GM12878 (cell line): ENCODE data around the gene CD63. TPM values are rescaled to one million over a fixed set of nuclear protein-coding genes. Genes with fewer than 3 reads are reported as not detected.

ENCODE experiments used
- ATAC-seq: fragments of 200-7000 bp; cut with Tn5 transposase; 3 replicates; pipeline ENCODE4 v1.9.1; 2020; ENCODE audit warnings: mild to moderate bottlenecking, moderate library complexity
- BruUV-seq: library from RNA; stranded (reverse); fragments of 400-500 nt; replicated peaks from 2 replicates; lab custom pipeline; 2021; lab: Mats Ljungman, UMichigan
- CTCF ChIA-PET: fragments of 300-600 bp; sonication (Branson Sonifier 250); formaldehyde crosslinking; extraction: SDS; loops from one replicate; lab custom pipeline; 2021; ENCODE audit warnings: inconsistent platforms; lab: Yijun Ruan, JAX
- POLR2A ChIA-PET: fragments of 350-600 bp; formaldehyde crosslinking; extraction: SDS; loops from one replicate; lab custom pipeline; 2021; ENCODE audit warnings: inconsistent platforms; lab: Charles Lee
- RAD21 ChIA-PET: fragments of 300-600 bp; sonication (Branson Sonifier 250); formaldehyde crosslinking; loops from one replicate; lab custom pipeline; 2023; ENCODE audit warnings: antibody characterized with exemption; ENCODE audit not compliant: unreplicated experiment; lab: Charles Lee
- SMC1A ChIA-PET: fragments of 300-600 bp; sonication (Branson Sonifier 250); formaldehyde crosslinking; loops from one replicate; lab custom pipeline; 2023; ENCODE audit not compliant: unreplicated experiment, uncharacterized antibody; lab: Charles Lee
- DNase-seq: peaks from one replicate; pipeline ENCODE4 v3.0.0-alpha.2; 2011; ENCODE audit warnings: low read depth, low spot score
- FAIRE-seq: peaks from 3 replicates; lab custom pipeline; 2011; peaks lifted over from hg19 to GRCh38; lab: Jason Lieb, UNC
- H2AFZ ChIP-seq: 2 replicates; pipeline ENCODE4 v1.6.0; 2011; ENCODE audit warnings: low read depth, low read length, control low read depth; ENCODE audit not compliant: control insufficient read depth
- H3K27ac ChIP-seq: 2 replicates; pipeline ENCODE4 v1.5.1; 2011; ENCODE audit warnings: control low read depth; ENCODE audit not compliant: control insufficient read depth, insufficient read depth
- H3K27me3 ChIP-seq, 2 experiments: replicated peaks in 1 of 2; 2 replicates each; pipeline versions ENCODE4 v1.6.0 to v1.6.1; 2011; ENCODE audit warnings: low read length in 1 of 2; ENCODE audit not compliant: control insufficient read depth in 2 of 2, insufficient read depth in 2 of 2
- H3K36me3 ChIP-seq, 2 experiments: 2 replicates each; pipeline ENCODE4 v1.5.1; 2011; ENCODE audit warnings: low read length in 1 of 2; ENCODE audit not compliant: control insufficient read depth in 2 of 2, insufficient read depth in 2 of 2
- H3K4me1 ChIP-seq: 2 replicates; pipeline ENCODE4 v1.6.1; 2011; ENCODE audit warnings: mild to moderate bottlenecking, low read length, moderate library complexity, mixed read lengths; ENCODE audit not compliant: control insufficient read depth, insufficient read depth
- H3K4me2 ChIP-seq: 2 replicates; pipeline ENCODE4 v1.6.0; 2011; ENCODE audit warnings: control low read depth; ENCODE audit not compliant: control insufficient read depth, insufficient read depth
- H3K4me3 ChIP-seq: fragments of 200-600 bp; sonication (generic); 2 replicates; pipeline ENCODE4 v1.5.1; 2016
- H3K79me2 ChIP-seq: 2 replicates; pipeline ENCODE4 v1.6.0; 2011; ENCODE audit warnings: low read length; ENCODE audit not compliant: control insufficient read depth, insufficient read depth
- H3K9ac ChIP-seq: 2 replicates; pipeline ENCODE4 v1.8.0; 2011; ENCODE audit warnings: low read length, control low read depth, mixed read lengths; ENCODE audit not compliant: control insufficient read depth, insufficient read depth
- H3K9me3 ChIP-seq: replicated peaks from 3 replicates; pipeline ENCODE4 v1.5.1; 2011; ENCODE audit warnings: mild to moderate bottlenecking, low read length; ENCODE audit not compliant: control insufficient read depth, insufficient read depth
- H4K20me1 ChIP-seq: 2 replicates; pipeline ENCODE4 v1.6.0; 2011; ENCODE audit not compliant: control insufficient read depth, insufficient read depth
- FOXM1 ChIP-seq: IDR thresholded peaks from 2 replicates; pipeline ENCODE4 v1.6.1; 2012; ENCODE audit warnings: low read depth, mild to moderate bottlenecking, inconsistent platforms, low read length, moderate library complexity
- IRF4 ChIP-seq: IDR thresholded peaks from 2 replicates; pipeline ENCODE4 v1.6.1; 2011; ENCODE audit warnings: low read depth, low read length
- SPI1 ChIP-seq: IDR thresholded peaks from 2 replicates; pipeline ENCODE4 v1.6.1; 2011; ENCODE audit warnings: low read depth, mild to moderate bottlenecking, low read length, moderate library complexity, borderline replicate concordance; ENCODE audit not compliant: insufficient read depth
- SUPT20H ChIP-seq: IDR thresholded peaks from 2 replicates; pipeline ENCODE4 v1.6.1; 2011; ENCODE audit warnings: low read depth, mild to moderate bottlenecking, low read length, moderate library complexity, borderline replicate concordance; ENCODE audit not compliant: control insufficient read depth
- TCF3 ChIP-seq: IDR thresholded peaks from 2 replicates; pipeline ENCODE4 v1.6.1; 2012; ENCODE audit warnings: low read depth, mild to moderate bottlenecking, low read length, borderline replicate concordance; ENCODE audit not compliant: insufficient read depth
- ZNF207 ChIP-seq: fragments of 450-650 bp; IDR thresholded peaks from 2 replicates; pipeline ENCODE4 v1.6.1; 2014; ENCODE audit warnings: antibody characterized with exemption, mild to moderate bottlenecking, borderline replicate concordance
- ZNF24 ChIP-seq: fragments of 450-650 bp; IDR thresholded peaks from 2 replicates; pipeline ENCODE4 v1.6.1; 2017; ENCODE audit warnings: antibody characterized with exemption, mild to moderate bottlenecking
- WGBS: methylation state at CpG from one replicate; pipeline ENCODE4 v1.1.6; 2016; ENCODE audit warnings: low lambda C conversion rate; ENCODE audit not compliant: insufficient replicate concordance, insufficient coverage; ENCODE audit errors: missing lambda C conversion rate; 5-methylcytosine and 5-hydroxymethylcytosine counted together
- in situ Hi-C: fragments of 300-500 bp; cut with MboI; formaldehyde crosslinking; loops from 9 replicates; pipeline ENCODE4 v1.14.3; 2018; ENCODE audit warnings: mixed read lengths
- intact Hi-C: fragments of 100-400 bp; cut with micrococcal nuclease; formaldehyde crosslinking; loops from one replicate; pipeline ENCODE4 v1.14.2; 2022; ENCODE audit not compliant: unreplicated experiment
- polyA plus RNA-seq, 11 experiments: library from polyadenylated mRNA; depleted of rRNA in 4 of 11; unstranded in 6 of 11; stranded (reverse) in 5 of 11; fragments of >200 nt; fragmentation: Nextera tagmentation in 4 of 11; fragmentation: Illumina TruSeq in 1 of 11; extraction: Ambion mirVana in 4 of 11; extraction: Trizol in 1 of 11; gene quantifications; 1 replicate in 1 of 11; 2 replicates in 10 of 11; pipeline versions ENCODE4 v1.2.1 to v1.2.3, GENCODE V29; 2011 to 2016; ENCODE audit warnings: inconsistent platforms in 2 of 11, missing spikeins in 2 of 11, low read depth in 1 of 11
- total RNA-seq, 4 experiments: library from RNA; depleted of rRNA in 3 of 4; stranded (reverse); fragments of >200 nt in 3 of 4; fragmentation: Illumina TruSeq in 1 of 4; extraction: Trizol in 1 of 4; gene quantifications; 2 replicates each; pipeline versions ENCODE4 v1.2.1 to v1.2.3, GENCODE V29; 2013 to 2021
- TF ChIP-seq, protein P1 (sequence below): IDR thresholded peaks from 2 replicates; pipeline ENCODE4 v1.6.1; 2011; ENCODE audit warnings: borderline replicate concordance, low read depth, mild to moderate bottlenecking, moderate library complexity, low read length; ENCODE audit not compliant: insufficient read depth, poor library complexity, severe bottlenecking
- TF ChIP-seq, protein P2 (sequence below): fragments of 450-650 bp; IDR thresholded peaks from 2 replicates; pipeline ENCODE4 v1.6.1; 2014; ENCODE audit warnings: mild to moderate bottlenecking
- TF ChIP-seq, protein P3 (sequence below): fragments of 150-350 bp; IDR thresholded peaks from 2 replicates; pipeline ENCODE4 v1.6.1; 2014; ENCODE audit warnings: mild to moderate bottlenecking, low read depth, low read length

CD63 gene
- total and polyA plus RNA-seq, 10 of the 15 experiments (the other 5 are each of a cell fraction or from before 2014, with no cell fraction given) = 147 to 220 (median 183) TPM

DNA sequence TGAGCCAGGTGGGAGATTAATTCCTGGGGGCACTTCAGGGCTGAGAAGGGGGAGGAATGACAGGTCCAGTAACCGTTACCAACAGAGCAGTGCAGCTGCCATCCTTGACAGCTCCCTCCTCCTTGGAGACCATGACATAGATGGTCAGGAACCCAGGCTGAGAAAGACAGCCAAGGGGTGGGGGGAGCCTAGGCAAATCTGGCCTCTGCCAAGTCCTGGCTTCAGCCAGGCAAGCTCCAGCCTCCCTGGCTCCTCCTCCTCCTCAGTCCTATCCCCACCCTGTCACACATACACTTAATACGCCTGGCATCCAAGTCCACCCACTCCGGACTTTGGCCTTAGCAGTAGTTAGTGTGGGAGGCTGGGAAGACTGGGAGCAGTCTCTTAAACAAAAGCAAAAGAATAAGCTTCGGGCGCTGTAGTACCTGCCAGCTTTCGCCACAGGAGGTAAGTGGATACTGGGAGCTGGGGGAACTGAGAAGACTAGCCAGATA is 8.7 kb downstream of the CD63 start, which contains the start of gene RDH5:
Gene RDH5, plus strand, starts transcription at position 323 of the 494 bp plus-strand sequence. CDS start 792 bp downstream, outside the sequence.
- no peak within 1 kb of the TSS for H3K4me3 ChIP-seq
- no peaks in the 10 kb centered on the region for H3K9me3 ChIP-seq
- no peak within 1 kb of the TSS for H3K9ac ChIP-seq
- H3K36me3 ChIP-seq = peaks cover 7% of the 10 kb centered on the region in 2 experiments; a peak in 3 of 4 replicates
- no peak within 1 kb of the TSS for H2AFZ ChIP-seq
- no peaks in the 10 kb centered on the region for H3K27me3 ChIP-seq
- FAIRE-seq (no peak), ATAC-seq (no peak), DNase-seq (no peak)
- ChIA-PET SMC1A (interaction anchor here (0.9 to 3.5 kb wide), 7 partner anchors 10 to 208 kb away, joined by 3 to 16 read pairs (median 4); no protein-coding TSS in a partner anchor), RAD21 (interaction anchor here (0.8 to 11.0 kb wide), 3 partner anchors 9 to 38 kb away, joined by 3 to 113 read pairs (median 4); partner anchors contain the start of gene CD63), CTCF (interaction anchor here (0.7 to 11.4 kb wide), 9 partner anchors 10 to 1240 kb away, joined by 3 to 205 read pairs (median 5); partner anchors contain the start of gene CD63), POLR2A (interaction anchor here (0.6 to 2.4 kb wide), 3 partner anchors 10 to 730 kb away, joined by 3 to 10 read pairs (median 3); no protein-coding TSS in a partner anchor)
- intact Hi-C loops (no loop called here), in situ Hi-C loops (no loop called here)
- 0 out of 2 replicates have a peak within 1 kb of the TSS, but pooled peaks have one; percentile 100 for H3K4me2 ChIP-seq
- WGBS = 98% methylated on average over 6 of the region's 6 CpGs
- H4K20me1 ChIP-seq = no peaks in the 10 kb centered on the region
- no peak within 1 kb of the TSS for H3K27ac ChIP-seq
- no TSS peak for BruUV-seq
- peaks cover 25% of the 10 kb centered on the region for H3K4me1 ChIP-seq
- TF ChIP-seq ZNF24 = no peak
- no peak for TF ChIP-seq IRF4
- TF ChIP-seq TCF3 = no peak
- no peak for TF ChIP-seq SPI1
- no peak for TF ChIP-seq ZNF207
- TF ChIP-seq, protein P1, sequence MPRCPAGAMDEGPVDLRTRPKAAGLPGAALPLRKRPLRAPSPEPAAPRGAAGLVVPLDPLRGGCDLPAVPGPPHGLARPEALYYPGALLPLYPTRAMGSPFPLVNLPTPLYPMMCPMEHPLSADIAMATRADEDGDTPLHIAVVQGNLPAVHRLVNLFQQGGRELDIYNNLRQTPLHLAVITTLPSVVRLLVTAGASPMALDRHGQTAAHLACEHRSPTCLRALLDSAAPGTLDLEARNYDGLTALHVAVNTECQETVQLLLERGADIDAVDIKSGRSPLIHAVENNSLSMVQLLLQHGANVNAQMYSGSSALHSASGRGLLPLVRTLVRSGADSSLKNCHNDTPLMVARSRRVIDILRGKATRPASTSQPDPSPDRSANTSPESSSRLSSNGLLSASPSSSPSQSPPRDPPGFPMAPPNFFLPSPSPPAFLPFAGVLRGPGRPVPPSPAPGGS = no peak
- no peak for TF ChIP-seq FOXM1
- no peak for TF ChIP-seq SUPT20H
- TF ChIP-seq, protein P2, sequence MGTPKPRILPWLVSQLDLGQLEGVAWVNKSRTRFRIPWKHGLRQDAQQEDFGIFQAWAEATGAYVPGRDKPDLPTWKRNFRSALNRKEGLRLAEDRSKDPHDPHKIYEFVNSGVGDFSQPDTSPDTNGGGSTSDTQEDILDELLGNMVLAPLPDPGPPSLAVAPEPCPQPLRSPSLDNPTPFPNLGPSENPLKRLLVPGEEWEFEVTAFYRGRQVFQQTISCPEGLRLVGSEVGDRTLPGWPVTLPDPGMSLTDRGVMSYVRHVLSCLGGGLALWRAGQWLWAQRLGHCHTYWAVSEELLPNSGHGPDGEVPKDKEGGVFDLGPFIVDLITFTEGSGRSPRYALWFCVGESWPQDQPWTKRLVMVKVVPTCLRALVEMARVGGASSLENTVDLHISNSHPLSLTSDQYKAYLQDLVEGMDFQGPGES = no peak
- TF ChIP-seq, protein P3, sequence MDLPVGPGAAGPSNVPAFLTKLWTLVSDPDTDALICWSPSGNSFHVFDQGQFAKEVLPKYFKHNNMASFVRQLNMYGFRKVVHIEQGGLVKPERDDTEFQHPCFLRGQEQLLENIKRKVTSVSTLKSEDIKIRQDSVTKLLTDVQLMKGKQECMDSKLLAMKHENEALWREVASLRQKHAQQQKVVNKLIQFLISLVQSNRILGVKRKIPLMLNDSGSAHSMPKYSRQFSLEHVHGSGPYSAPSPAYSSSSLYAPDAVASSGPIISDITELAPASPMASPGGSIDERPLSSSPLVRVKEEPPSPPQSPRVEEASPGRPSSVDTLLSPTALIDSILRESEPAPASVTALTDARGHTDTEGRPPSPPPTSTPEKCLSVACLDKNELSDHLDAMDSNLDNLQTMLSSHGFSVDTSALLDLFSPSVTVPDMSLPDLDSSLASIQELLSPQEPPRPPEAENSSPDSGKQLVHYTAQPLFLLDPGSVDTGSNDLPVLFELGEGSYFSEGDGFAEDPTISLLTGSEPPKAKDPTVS = no peak
- peaks cover 13% of the 10 kb centered on the region for H3K79me2 ChIP-seq
